ENCODE measurements around the gene FBXO15. TPM values are rescaled to one million over a fixed set of nuclear protein-coding genes. Genes with fewer than 3 reads are reported as not detected.

Gene FBXO15
- total RNA-seq, 2 donors from 2014 or later = 0.30 TPM; not detected in 1

GRCh38 chr18:74178884-74179283 lies 31.2 kb upstream of the FBXO15 start:
- no peaks in the 10 kb centered on the region for H3K36me3 ChIP-seq

GRCh38 chr18:74175658-74176057 lies 28.0 kb upstream of the FBXO15 start:
- H3K4me1 ChIP-seq = no peaks in the 10 kb centered on the region

More at GRCh38 chr18:74178884-74179283, 31.2 kb upstream of the FBXO15 start:
- Histone ChIP-seq H3K4me1 (no peaks in the 10 kb centered on the region), H3K4me3 (no peak overlapping the region), H3K27ac (no peak overlapping the region), H3K27me3 (no peaks in the 10 kb centered on the region), H3K9me3 (peaks cover 0 to 5% of the 10 kb centered on the region in 2 donors)
- DNase-seq (ENCODE audit: low spot score) = no peak
- TF ChIP-seq CTCF (IDR thresholded peaks at IDR 0.05) = no peak

GRCh38 chr18:74173434-74173750 lies 25.8 kb upstream of the FBXO15 start:
- no peak for TF ChIP-seq CTCF (IDR thresholded peaks at IDR 0.05)

More at GRCh38 chr18:74175658-74176057, 28.0 kb upstream of the FBXO15 start:
- TF ChIP-seq CTCF (IDR thresholded peaks at IDR 0.05) = no peak
- Histone ChIP-seq H3K36me3 (no peaks in the 10 kb centered on the region), H3K27me3 (no peaks in the 10 kb centered on the region), H3K4me3 (no peak overlapping the region), H3K27ac (no peak overlapping the region), H3K9me3 (peaks cover 0 to 5% of the 10 kb centered on the region in 2 donors)
- DNase-seq (ENCODE audit: low spot score) = no peak

GRCh38 chr18:74172697-74173433 lies 25.2 kb upstream of the FBXO15 start:
- DNase-seq (ENCODE audit: low spot score) = no peak
- Histone ChIP-seq H3K36me3 (no peaks in the 10 kb centered on the region), H3K9me3 (no peaks in the 10 kb centered on the region), H3K4me3 (no peak overlapping the region), H3K27ac (no peak overlapping the region), H3K27me3 (no peaks in the 10 kb centered on the region), H3K4me1 (no peaks in the 10 kb centered on the region)
- no peak for TF ChIP-seq CTCF (IDR thresholded peaks at IDR 0.05)

More at GRCh38 chr18:74173434-74173750, 25.8 kb upstream of the FBXO15 start:
- H3K27ac ChIP-seq = no peak overlapping the region
- no peaks in the 10 kb centered on the region for H3K27me3 ChIP-seq
- no peak for DNase-seq (ENCODE audit: low spot score)
- H3K36me3 ChIP-seq = no peaks in the 10 kb centered on the region
- H3K9me3 ChIP-seq = no peaks in the 10 kb centered on the region
- H3K4me3 ChIP-seq = no peak overlapping the region
- H3K4me1 ChIP-seq = no peaks in the 10 kb centered on the region

- Histone ChIP-seq H3K27me3 (no peaks in the 10 kb centered on the region), H3K36me3 (no peaks in the 10 kb centered on the region), H3K4me1 (no peaks in the 10 kb centered on the region), H3K27ac (no peak overlapping the region), H3K4me3 (no peak overlapping the region), H3K9me3 (no peaks in the 10 kb centered on the region)
- no peak for DNase-seq (ENCODE audit: low spot score)
- TF ChIP-seq CTCF (IDR thresholded peaks at IDR 0.05) = no peak
These were observed 24.4 kb upstream of the FBXO15 start for GRCh38 chr18:74171910-74172606.
